PFSK-1 (cell line): ENCODE results near the gene LMO3.

Experiments used
- FOXP2 ChIP-seq: optimal IDR thresholded peaks from 2 replicates; pipeline ENCODE3; 2011; ENCODE audit warnings: borderline replicate concordance, control low read depth, inconsistent platforms; ENCODE audit not compliant: insufficient read depth; ENCODE audit errors: extremely low read length, extremely low read depth
- POLR2AphosphoS5 ChIP-seq: IDR thresholded peaks from 2 replicates; pipeline ENCODE4 v1.6.1; 2012; ENCODE audit warnings: low read depth, mild to moderate bottlenecking, control low read depth, low read length, moderate library complexity
- REST ChIP-seq, 2 experiments: IDR thresholded peaks; 2 replicates each; pipeline versions ENCODE4 v1.6.1 to v1.8.0; 2011 to 2012; ENCODE audit warnings: low read depth in 2 of 2, low read length in 2 of 2, control low read depth in 1 of 2, inconsistent platforms in 1 of 2, mild to moderate bottlenecking in 1 of 2, moderate library complexity in 1 of 2; ENCODE audit not compliant: insufficient read depth in 1 of 2
- SIN3A ChIP-seq: IDR thresholded peaks from 2 replicates; pipeline ENCODE4 v1.6.1; 2012; ENCODE audit warnings: mild to moderate bottlenecking, low read length, moderate library complexity, borderline replicate concordance; ENCODE audit not compliant: insufficient read depth
- TAF1 ChIP-seq: IDR thresholded peaks from 2 replicates; pipeline ENCODE4 v1.6.1; 2012; ENCODE audit warnings: low read length, control low read depth, borderline replicate concordance; ENCODE audit not compliant: insufficient read depth

GRCh38 chr12:16581416-16581815 lies 24.5 kb downstream of the LMO3 start:
- TF ChIP-seq POLR2AphosphoS5 (no peak), TAF1 (no peak), REST (IDR thresholded peaks at IDR 0.05; ENCODE audit: insufficient read depth in 1 of 2, low read depth in 2 of 2, low read length in 2 of 2) (no peak), SIN3A (no peak), FOXP2 (no peak)
